Astrocyte (in vitro differentiated cells and primary cell): Measurements from ENCODE around the gene NOS1. TPM values are rescaled to one million over a fixed set of nuclear protein-coding genes. Genes with fewer than 3 reads are reported as not detected.
A peak's percentile ranks its signal among the peaks of the same experiment; 100 is the strongest.

Experiments
- DNase-seq: peaks from one replicate; pipeline ENCODE4 v3.0.0-alpha.2; 2010; ENCODE audit warnings: low read depth
- FAIRE-seq: peaks from 2 replicates; lab custom pipeline; 2011; peaks lifted over from hg19 to GRCh38; lab: Jason Lieb, UNC
- H2AFZ ChIP-seq: 2 replicates; pipeline ENCODE4 v1.6.0; 2012; ENCODE audit warnings: low read depth, low read length, inconsistent platforms
- H3K27ac ChIP-seq: 2 replicates; pipeline ENCODE4 v1.5.1; 2011; ENCODE audit warnings: low read depth, low read length, inconsistent platforms
- H3K27me3 ChIP-seq: 2 replicates; pipeline ENCODE4 v1.6.0; 2011; ENCODE audit warnings: low read length, inconsistent platforms; ENCODE audit not compliant: insufficient read depth
- H3K36me3 ChIP-seq: 2 replicates; pipeline ENCODE4 v1.5.1; 2011; ENCODE audit warnings: low read length, inconsistent platforms; ENCODE audit not compliant: insufficient read depth
- H3K4me1 ChIP-seq: 2 replicates; pipeline ENCODE4 v1.5.1; 2011; ENCODE audit warnings: low read length, inconsistent platforms; ENCODE audit not compliant: insufficient read depth
- H3K4me2 ChIP-seq: 2 replicates; pipeline ENCODE4 v1.6.0; 2012; ENCODE audit warnings: low read length, inconsistent platforms
- H3K4me3 ChIP-seq: 2 replicates; pipeline ENCODE4 v1.5.1; 2011; ENCODE audit warnings: low read depth, mild to moderate bottlenecking, low read length, inconsistent platforms; ENCODE audit not compliant: insufficient read depth
- H3K79me2 ChIP-seq: 2 replicates; pipeline ENCODE4 v1.6.0; 2012; ENCODE audit warnings: mild to moderate bottlenecking, low read length, inconsistent platforms; ENCODE audit not compliant: insufficient read depth
- H3K9ac ChIP-seq: 2 replicates; pipeline ENCODE4 v1.6.0; 2012; ENCODE audit warnings: mild to moderate bottlenecking, low read length, inconsistent platforms
- H3K9me3 ChIP-seq: 2 replicates; pipeline ENCODE4 v1.5.1; 2012; ENCODE audit warnings: low read depth, mild to moderate bottlenecking, low read length, inconsistent platforms; ENCODE audit not compliant: insufficient read depth
- H4K20me1 ChIP-seq: 2 replicates; pipeline ENCODE4 v1.6.0; 2012; ENCODE audit warnings: low read length, inconsistent platforms; ENCODE audit not compliant: insufficient read depth
- H3K27ac Mint-ChIP-seq: one replicate; pipeline ENCODE4 v1.8.0; 2021; ENCODE audit warnings: mild to moderate bottlenecking, mixed read lengths; ENCODE audit not compliant: unreplicated experiment
- H3K27me3 Mint-ChIP-seq: one replicate; pipeline ENCODE4 v1.8.0; 2021; ENCODE audit warnings: low read depth, mixed read lengths; ENCODE audit not compliant: unreplicated experiment
- H3K36me3 Mint-ChIP-seq: one replicate; pipeline ENCODE4 v1.8.0; 2021; ENCODE audit warnings: low read depth, mixed read lengths; ENCODE audit not compliant: unreplicated experiment
- H3K4me1 Mint-ChIP-seq: one replicate; pipeline ENCODE4 v1.8.0; 2021; ENCODE audit warnings: low read depth, mixed read lengths; ENCODE audit not compliant: unreplicated experiment
- H3K4me3 Mint-ChIP-seq: one replicate; pipeline ENCODE4 v1.8.0; 2021; ENCODE audit warnings: mild to moderate bottlenecking, moderate library complexity, mixed read lengths; ENCODE audit not compliant: unreplicated experiment
- H3K9me3 Mint-ChIP-seq: one replicate; pipeline ENCODE4 v1.8.0; 2021; ENCODE audit warnings: mild to moderate bottlenecking, mixed read lengths; ENCODE audit not compliant: unreplicated experiment
- EZH2 ChIP-seq: IDR thresholded peaks from 2 replicates; pipeline ENCODE4 v1.6.1; 2012; ENCODE audit warnings: mild to moderate bottlenecking, low read length, inconsistent platforms; ENCODE audit not compliant: insufficient read depth
- total RNA-seq: library from RNA; stranded (reverse); gene quantifications from 2 replicates; pipeline ENCODE4 v1.2.1, GENCODE V29; 2021
- TF ChIP-seq, protein P1 (sequence below): IDR thresholded peaks from 2 replicates; pipeline ENCODE4 v1.5.1; 2011; ENCODE audit warnings: low read depth, mild to moderate bottlenecking, inconsistent platforms, low read length, moderate library complexity; ENCODE audit not compliant: insufficient read depth

The NOS1 gene
- total RNA-seq, 1 donor from 2014 or later: 0.05 TPM

DNA sequence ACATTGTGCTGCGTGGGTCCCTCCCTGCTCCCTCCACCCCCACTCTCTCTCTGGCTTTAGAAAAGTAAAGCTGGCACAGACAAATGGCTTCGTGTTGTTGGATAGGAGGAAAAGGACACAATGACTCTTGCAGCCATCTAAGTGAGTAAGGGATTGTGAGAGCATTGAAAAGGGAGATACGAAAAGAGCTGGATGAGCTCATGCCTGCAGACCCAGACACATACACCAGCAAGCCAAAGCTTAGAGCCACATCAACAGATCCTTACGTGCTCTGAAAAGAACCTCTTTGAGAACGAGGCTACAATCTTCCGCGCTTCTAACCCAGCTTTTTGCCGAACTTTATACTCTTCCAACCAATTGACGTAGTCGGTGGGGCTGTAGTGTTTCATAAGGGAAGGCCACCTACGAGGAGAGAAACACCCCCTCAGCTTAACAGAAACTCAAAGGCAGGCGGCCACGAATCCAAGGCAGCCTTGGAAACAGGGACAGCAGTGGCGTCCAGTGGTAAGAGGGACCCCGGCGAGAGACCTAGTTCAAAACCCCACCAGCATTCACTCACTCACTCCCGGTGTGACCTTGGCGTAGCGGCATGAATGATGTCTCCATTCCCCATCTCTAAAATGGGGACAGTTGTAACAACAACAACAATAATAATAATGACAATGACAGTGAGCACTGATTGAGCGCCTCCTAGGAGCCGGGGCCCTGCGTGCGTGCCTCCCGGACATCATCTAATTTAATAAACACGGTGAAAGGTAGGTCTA is 172.3 kb downstream of the NOS1 start:
- Mint-ChIP-seq H3K4me3 (peak overlapping the region; percentile 87), H3K9me3 (no peaks in the 10 kb centered on the region), H3K4me1 (peaks cover 2% of the 10 kb centered on the region), H3K27me3 (no peaks in the 10 kb centered on the region), H3K36me3 (peaks cover 4% of the 10 kb centered on the region), H3K27ac (peak overlapping the region; percentile 49)
- Histone ChIP-seq H3K4me2 (peak overlapping the region; percentile 97), H3K4me3 (peak overlapping the region; percentile 81), H3K9ac (peak overlapping the region; percentile 81), H4K20me1 (peaks cover 21% of the 10 kb centered on the region), H3K9me3 (no peaks in the 10 kb centered on the region), H3K36me3 (peaks cover 10% of the 10 kb centered on the region), H3K27me3 (no peaks in the 10 kb centered on the region), H3K79me2 (peaks cover 36% of the 10 kb centered on the region), H2AFZ (peak overlapping the region; percentile 57), H3K27ac (peak overlapping the region; percentile 28), H3K4me1 (peaks cover 9% of the 10 kb centered on the region)
- FAIRE-seq (no peak), DNase-seq (peak; percentile 76)
- TF ChIP-seq, protein P1, sequence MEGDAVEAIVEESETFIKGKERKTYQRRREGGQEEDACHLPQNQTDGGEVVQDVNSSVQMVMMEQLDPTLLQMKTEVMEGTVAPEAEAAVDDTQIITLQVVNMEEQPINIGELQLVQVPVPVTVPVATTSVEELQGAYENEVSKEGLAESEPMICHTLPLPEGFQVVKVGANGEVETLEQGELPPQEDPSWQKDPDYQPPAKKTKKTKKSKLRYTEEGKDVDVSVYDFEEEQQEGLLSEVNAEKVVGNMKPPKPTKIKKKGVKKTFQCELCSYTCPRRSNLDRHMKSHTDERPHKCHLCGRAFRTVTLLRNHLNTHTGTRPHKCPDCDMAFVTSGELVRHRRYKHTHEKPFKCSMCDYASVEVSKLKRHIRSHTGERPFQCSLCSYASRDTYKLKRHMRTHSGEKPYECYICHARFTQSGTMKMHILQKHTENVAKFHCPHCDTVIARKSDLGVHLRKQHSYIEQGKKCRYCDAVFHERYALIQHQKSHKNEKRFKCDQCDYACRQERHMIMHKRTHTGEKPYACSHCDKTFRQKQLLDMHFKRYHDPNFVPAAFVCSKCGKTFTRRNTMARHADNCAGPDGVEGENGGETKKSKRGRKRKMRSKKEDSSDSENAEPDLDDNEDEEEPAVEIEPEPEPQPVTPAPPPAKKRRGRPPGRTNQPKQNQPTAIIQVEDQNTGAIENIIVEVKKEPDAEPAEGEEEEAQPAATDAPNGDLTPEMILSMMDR: no peak

GRCh38 chr12:117188121-117188665 is 173.2 kb downstream of the NOS1 start:
- peaks cover 9% of the 10 kb centered on the region for H3K4me1 ChIP-seq
- no peak for TF ChIP-seq EZH2
- TF ChIP-seq, protein P1: no peak
- no peak overlapping the region for H3K4me3 ChIP-seq
- H3K27ac ChIP-seq: no peak overlapping the region
- H2AFZ ChIP-seq: no peak overlapping the region
- H3K36me3 ChIP-seq: peaks cover 12% of the 10 kb centered on the region
- no peaks in the 10 kb centered on the region for H3K27me3 ChIP-seq
- Mint-ChIP-seq H3K27ac (no peak overlapping the region), H3K9me3 (no peaks in the 10 kb centered on the region), H3K27me3 (no peaks in the 10 kb centered on the region), H3K36me3 (peaks cover 8% of the 10 kb centered on the region), H3K4me1 (peaks cover 2% of the 10 kb centered on the region), H3K4me3 (peak overlapping the region; percentile 87)
- H3K9me3 ChIP-seq: no peaks in the 10 kb centered on the region
- H3K79me2 ChIP-seq: peaks cover 36% of the 10 kb centered on the region
- H3K4me2 ChIP-seq: peak overlapping the region; percentile 97
- H3K9ac ChIP-seq: peak overlapping the region; percentile 81
- no peak for FAIRE-seq
- H4K20me1 ChIP-seq: peaks cover 21% of the 10 kb centered on the region
- no peak for DNase-seq

DNA sequence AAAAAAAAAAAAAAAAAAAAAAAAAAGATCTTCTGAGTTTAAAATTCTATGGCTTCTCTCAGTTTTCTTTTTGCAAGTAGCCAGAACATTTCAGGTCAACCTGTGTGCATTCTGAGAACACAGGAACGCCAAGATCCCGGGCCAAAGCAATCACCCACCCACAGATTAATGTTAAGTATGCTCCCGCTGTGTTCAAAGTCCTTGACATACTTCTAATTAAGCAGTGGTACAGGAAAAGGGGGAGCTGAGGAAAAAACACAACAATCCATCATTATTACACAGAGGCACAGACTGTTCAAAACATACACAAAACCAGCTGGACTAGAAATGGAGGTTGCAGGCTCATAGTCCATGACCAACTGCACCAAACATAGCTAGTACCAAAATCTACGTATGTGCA is 174.0 kb downstream of the NOS1 start:
- no peak overlapping the region for H3K9ac ChIP-seq
- Mint-ChIP-seq H3K9me3 (no peaks in the 10 kb centered on the region), H3K4me3 (no peak overlapping the region), H3K27me3 (no peaks in the 10 kb centered on the region), H3K4me1 (peaks cover 2% of the 10 kb centered on the region), H3K36me3 (peaks cover 8% of the 10 kb centered on the region), H3K27ac (no peak overlapping the region)
- H3K4me3 ChIP-seq: no peak overlapping the region
- peaks cover 9% of the 10 kb centered on the region for H3K4me1 ChIP-seq
- H3K27me3 ChIP-seq: no peaks in the 10 kb centered on the region
- H3K79me2 ChIP-seq: peaks cover 36% of the 10 kb centered on the region
- no peak overlapping the region for H3K4me2 ChIP-seq
- H2AFZ ChIP-seq: no peak overlapping the region
- no peaks in the 10 kb centered on the region for H3K9me3 ChIP-seq
- H3K36me3 ChIP-seq: peaks cover 12% of the 10 kb centered on the region
- FAIRE-seq (no peak), DNase-seq (no peak)
- no peak overlapping the region for H3K27ac ChIP-seq
- H4K20me1 ChIP-seq: peaks cover 21% of the 10 kb centered on the region
- no peak for TF ChIP-seq EZH2
- TF ChIP-seq, protein P1: no peak
